Pancreas (tissue), 10 donors: ENCODE measurements around the gene DIAPH3. TPM values are rescaled to one million over a fixed set of nuclear protein-coding genes. Genes with fewer than 3 reads are reported as not detected.

ENCODE experiments used
- ATAC-seq, 4 donors: fragments of 200-7000 bp; cut with Tn5 transposase; one replicate each; pipeline versions ENCODE4 v1.8.0 to v1.9.1; 2020; ENCODE audit warnings: mild to moderate bottlenecking in 4 of 4, moderate library complexity in 4 of 4
- DNase-seq, 6 donors: peaks; one replicate each; pipeline ENCODE4 v3.0.0-alpha.2; 2020
- FAIRE-seq: peaks from 2 replicates; lab custom pipeline; 2012; peaks lifted over from hg19 to GRCh38; lab: Jason Lieb, UNC
- H3K27ac ChIP-seq, 4 donors: fragments of 200-600 bp; sonication (generic); 1 replicate in 3 of 4; 2 replicates in 1 of 4; pipeline versions ENCODE4 v1.5.0 to v1.8.0; 2020
- H3K27me3 ChIP-seq, 4 donors: fragments of 200-600 bp; one replicate each; pipeline ENCODE4 v1.8.0; 2021
- H3K36me3 ChIP-seq, 3 donors: fragments of 200-600 bp; sonication (generic) in 1 of 3; one replicate each; pipeline versions ENCODE4 v1.5.0 to v1.8.0; 2020 to 2021
- H3K4me1 ChIP-seq, 3 donors: fragments of 200-600 bp; one replicate each; pipeline ENCODE4 v1.8.0; 2021
- H3K4me3 ChIP-seq, 4 donors: fragments of 200-600 bp; sonication (generic) in 2 of 4; one replicate each; pipeline versions ENCODE4 v1.5.0 to v1.8.0; 2020 to 2021
- H3K9me3 ChIP-seq, 4 donors: fragments of 200-600 bp; one replicate each; pipeline ENCODE4 v1.8.0; 2021
- WGBS, 2 donors: extraction: QIAGEN DNeasy Blood & Tissue Kit; methylation state at CpG; one replicate each; pipeline ENCODE4 v1.1.7; 2013; 5-methylcytosine and 5-hydroxymethylcytosine counted together
- intact Hi-C, 3 donors: fragments of 100-400 bp; cut with DNase I; formaldehyde crosslinking; loops; one replicate each; pipeline versions ENCODE4 v1.11.1 to v1.14.2; 2022
- polyA plus RNA-seq, 2 donors: library from polyadenylated mRNA; stranded (reverse); fragments of 200-250 nt; gene quantifications; one replicate each; pipeline ENCODE4 v1.2.3, GENCODE V29; 2013
- total RNA-seq, 6 donors: library from RNA; stranded (reverse); fragmentation: NEBNext Ultra II Directional in 4 of 6; extraction: Animal tissue kit (Norgen Biotek cat#: 25700) in 4 of 6; gene quantifications; one replicate each; pipeline versions ENCODE4 v1.2.1 to v1.2.4, GENCODE V29; 2021 to 2023
- TF ChIP-seq, protein P1 (sequence below), 4 donors: fragments of 200-600 bp; sonication (generic) in 3 of 4; IDR thresholded peaks; one replicate each; pipeline versions ENCODE4 v1.5.0 to v1.8.0; 2021; ENCODE audit warnings: antibody characterized with exemption in 4 of 4
- donor health status: healthy with polysubstance abuse.
- donor health status: DM: no; HTN: no; CAD: no; lungs with moderate emphysema.
- donor health status: DM: no; HTN: no; CAD: no.
- donor health status: control.
- donor health status: control.
- donor health status: Bipolar disorder and iron deficiency.
- donor health status: DM: yes; HTN: yes; CAD: no.
- donor health status: DM: no; HTN: no; CAD: no.
- donor health status: DM: no; HTN: no; CAD: no.
- donor health status: DM: yes; HTN: yes; CAD: no.

DIAPH3 gene
- total and polyA plus RNA-seq, 8 donors: 0.12 to 1.3 (median 0.42) TPM; not detected in 1

- no peak for FAIRE-seq
- TF ChIP-seq, protein P1, sequence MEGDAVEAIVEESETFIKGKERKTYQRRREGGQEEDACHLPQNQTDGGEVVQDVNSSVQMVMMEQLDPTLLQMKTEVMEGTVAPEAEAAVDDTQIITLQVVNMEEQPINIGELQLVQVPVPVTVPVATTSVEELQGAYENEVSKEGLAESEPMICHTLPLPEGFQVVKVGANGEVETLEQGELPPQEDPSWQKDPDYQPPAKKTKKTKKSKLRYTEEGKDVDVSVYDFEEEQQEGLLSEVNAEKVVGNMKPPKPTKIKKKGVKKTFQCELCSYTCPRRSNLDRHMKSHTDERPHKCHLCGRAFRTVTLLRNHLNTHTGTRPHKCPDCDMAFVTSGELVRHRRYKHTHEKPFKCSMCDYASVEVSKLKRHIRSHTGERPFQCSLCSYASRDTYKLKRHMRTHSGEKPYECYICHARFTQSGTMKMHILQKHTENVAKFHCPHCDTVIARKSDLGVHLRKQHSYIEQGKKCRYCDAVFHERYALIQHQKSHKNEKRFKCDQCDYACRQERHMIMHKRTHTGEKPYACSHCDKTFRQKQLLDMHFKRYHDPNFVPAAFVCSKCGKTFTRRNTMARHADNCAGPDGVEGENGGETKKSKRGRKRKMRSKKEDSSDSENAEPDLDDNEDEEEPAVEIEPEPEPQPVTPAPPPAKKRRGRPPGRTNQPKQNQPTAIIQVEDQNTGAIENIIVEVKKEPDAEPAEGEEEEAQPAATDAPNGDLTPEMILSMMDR (IDR thresholded peaks at IDR 0.05): no peak
- intact Hi-C loops: no loop called here
- Histone ChIP-seq H3K9me3 (no peaks in the 10 kb centered on the region), H3K4me1 (no peaks in the 10 kb centered on the region), H3K27me3 (no peaks in the 10 kb centered on the region), H3K36me3 (no peaks in the 10 kb centered on the region), H3K4me3 (no peak overlapping the region), H3K27ac (no peak overlapping the region)
- ATAC-seq: peak in 2 of 4 donors; percentile 31 to 51
- DNase-seq: no peak
These were observed 486.3 kb downstream of the DIAPH3 start for GRCh38 chr13:59677430-59677829.

- ATAC-seq: no peak
- no peak overlapping the region for H3K4me3 ChIP-seq
- no peaks in the 10 kb centered on the region for H3K9me3 ChIP-seq
- no peak for FAIRE-seq
- intact Hi-C loops: loop anchor here in 1 of 3 donors (5.0 kb wide), 1 partner anchor 282 kb away; no protein-coding TSS in a partner anchor
- no peaks in the 10 kb centered on the region for H3K27me3 ChIP-seq
- WGBS, 2 donors: 99 to 100% methylated on average over 1 of the region's 1 CpG
- no peaks in the 10 kb centered on the region for H3K36me3 ChIP-seq
- peaks cover 0 to 6% (median 0%) of the 10 kb centered on the region in 3 donors for H3K4me1 ChIP-seq
- no peak overlapping the region for H3K27ac ChIP-seq
- no peak for DNase-seq
- TF ChIP-seq, protein P1 (IDR thresholded peaks at IDR 0.05): no peak
These were observed 489.1 kb downstream of the DIAPH3 start for GRCh38 chr13:59674616-59675015.

DNA sequence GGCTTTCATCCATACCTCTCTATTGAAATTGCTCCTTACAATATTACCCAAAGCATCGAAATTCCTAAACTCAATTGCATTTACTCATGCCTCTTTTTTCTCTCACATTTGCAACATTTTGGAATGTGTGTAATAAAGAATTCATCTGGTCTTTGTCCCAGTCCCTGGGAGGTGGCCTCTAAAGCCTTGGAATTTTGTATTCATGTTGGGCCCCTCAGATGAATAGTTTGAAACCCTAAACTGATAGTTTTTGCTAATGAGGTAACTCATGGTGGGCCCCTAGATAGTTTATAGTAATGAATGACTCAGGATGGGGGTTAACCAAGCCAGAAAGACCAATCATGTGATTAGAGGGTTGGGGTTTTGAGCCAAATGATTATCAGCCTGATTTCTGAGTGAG is 490.4 kb downstream of the DIAPH3 start:
- 79 to 86% methylated on average over 1 of the region's 1 CpG for WGBS, 2 donors
- Histone ChIP-seq H3K27ac (no peak overlapping the region), H3K27me3 (no peaks in the 10 kb centered on the region), H3K9me3 (no peaks in the 10 kb centered on the region), H3K36me3 (no peaks in the 10 kb centered on the region), H3K4me1 (peaks cover 0 to 6% (median 0%) of the 10 kb centered on the region in 3 donors), H3K4me3 (no peak overlapping the region)
- TF ChIP-seq, protein P1 (IDR thresholded peaks at IDR 0.05): no peak
- ATAC-seq (no peak), DNase-seq (no peak), FAIRE-seq (no peak)
- intact Hi-C loops: loop anchor here in 1 of 3 donors (5.0 kb wide), 1 partner anchor 281 kb away; no protein-coding TSS in a partner anchor

GRCh38 chr13:59672445-59672844 is 491.3 kb downstream of the DIAPH3 start:
- intact Hi-C loops: loop anchor here in 1 of 3 donors (5.0 kb wide), 1 partner anchor 280 kb away; no protein-coding TSS in a partner anchor
- TF ChIP-seq, protein P1 (IDR thresholded peaks at IDR 0.05): no peak
- Histone ChIP-seq H3K27me3 (no peaks in the 10 kb centered on the region), H3K4me3 (no peak overlapping the region), H3K36me3 (no peaks in the 10 kb centered on the region), H3K9me3 (no peaks in the 10 kb centered on the region), H3K27ac (no peak overlapping the region), H3K4me1 (peaks cover 0 to 6% (median 0%) of the 10 kb centered on the region in 3 donors)
- 82 to 92% methylated on average over 4 of the region's 4 CpGs for WGBS, 2 donors
- ATAC-seq (no peak), DNase-seq (no peak), FAIRE-seq (no peak)

GRCh38 chr13:59671881-59672280 is 491.8 kb downstream of the DIAPH3 start:
- ATAC-seq (peak in 1 of 4 donors; percentile 20), DNase-seq (no peak), FAIRE-seq (no peak)
- H3K27ac ChIP-seq: no peak overlapping the region
- H3K27me3 ChIP-seq: no peaks in the 10 kb centered on the region
- H3K36me3 ChIP-seq: no peaks in the 10 kb centered on the region
- TF ChIP-seq, protein P1 (IDR thresholded peaks at IDR 0.05): no peak
- WGBS, 2 donors: 89 to 100% methylated on average over 2 of the region's 2 CpGs
- H3K9me3 ChIP-seq: no peaks in the 10 kb centered on the region
- H3K4me3 ChIP-seq: no peak overlapping the region
- peaks cover 0 to 6% (median 0%) of the 10 kb centered on the region in 3 donors for H3K4me1 ChIP-seq
- intact Hi-C loops: loop anchor here in 1 of 3 donors (5.0 kb wide), 1 partner anchor 280 kb away; no protein-coding TSS in a partner anchor
